ENCODE data around the gene C16orf74.
A peak's percentile ranks its signal among the peaks of the same experiment; 100 is the strongest.

C16orf74 gene

DNA sequence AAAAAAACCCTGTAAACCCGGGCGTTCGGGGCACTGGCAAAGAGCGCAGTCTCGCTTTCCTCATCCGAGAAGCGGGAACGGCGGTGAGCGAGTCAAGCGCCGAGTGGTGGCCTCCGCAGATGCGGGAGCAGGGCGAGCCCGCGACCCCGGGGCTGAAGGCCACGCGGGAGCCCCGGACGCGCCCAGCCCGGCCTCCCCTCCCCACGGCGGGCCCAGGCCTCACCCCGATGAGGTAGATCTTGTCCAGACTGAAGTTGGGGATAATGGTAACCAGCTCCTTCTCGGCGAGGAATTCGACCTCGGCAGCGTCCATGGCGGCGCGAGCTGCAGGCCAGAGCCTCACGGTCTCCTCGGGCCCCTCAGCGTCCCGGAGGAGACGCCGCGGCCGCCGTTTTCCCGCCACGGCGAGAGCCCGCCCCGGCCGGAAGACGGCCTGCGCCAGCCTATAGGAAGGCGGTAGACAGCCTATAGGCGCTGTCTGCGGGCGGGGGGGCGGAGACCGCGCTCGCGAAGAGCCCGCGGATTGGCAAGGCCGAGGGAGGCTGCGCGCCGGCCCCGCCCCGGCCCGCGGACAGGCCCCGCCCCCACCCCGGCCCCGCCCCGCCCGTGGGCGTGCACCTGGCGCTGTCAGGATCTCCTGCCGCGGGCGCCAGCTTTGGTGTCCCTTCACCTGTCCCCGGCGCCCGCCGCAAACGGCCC, 62.2 kb downstream of the C16orf74 start, which contains the start of gene GINS2:
TSS of gene GINS2 (minus strand) at position 369 of the 699 bp plus-strand sequence. CDS start at position 313, 56 bp downstream.
- no peaks in the 10 kb centered on the region for H3K9me3 ChIP-seq (ENCODE audit: insufficient read depth, low read length)
- no peaks in the 10 kb centered on the region for H3K36me3 ChIP-seq (ENCODE audit: low read length)
- no peak for TF ChIP-seq EZH2phosphoT487 (conservative IDR thresholded peaks at IDR 0.05; ENCODE audit: low read length)
- TF ChIP-seq, protein P1, sequence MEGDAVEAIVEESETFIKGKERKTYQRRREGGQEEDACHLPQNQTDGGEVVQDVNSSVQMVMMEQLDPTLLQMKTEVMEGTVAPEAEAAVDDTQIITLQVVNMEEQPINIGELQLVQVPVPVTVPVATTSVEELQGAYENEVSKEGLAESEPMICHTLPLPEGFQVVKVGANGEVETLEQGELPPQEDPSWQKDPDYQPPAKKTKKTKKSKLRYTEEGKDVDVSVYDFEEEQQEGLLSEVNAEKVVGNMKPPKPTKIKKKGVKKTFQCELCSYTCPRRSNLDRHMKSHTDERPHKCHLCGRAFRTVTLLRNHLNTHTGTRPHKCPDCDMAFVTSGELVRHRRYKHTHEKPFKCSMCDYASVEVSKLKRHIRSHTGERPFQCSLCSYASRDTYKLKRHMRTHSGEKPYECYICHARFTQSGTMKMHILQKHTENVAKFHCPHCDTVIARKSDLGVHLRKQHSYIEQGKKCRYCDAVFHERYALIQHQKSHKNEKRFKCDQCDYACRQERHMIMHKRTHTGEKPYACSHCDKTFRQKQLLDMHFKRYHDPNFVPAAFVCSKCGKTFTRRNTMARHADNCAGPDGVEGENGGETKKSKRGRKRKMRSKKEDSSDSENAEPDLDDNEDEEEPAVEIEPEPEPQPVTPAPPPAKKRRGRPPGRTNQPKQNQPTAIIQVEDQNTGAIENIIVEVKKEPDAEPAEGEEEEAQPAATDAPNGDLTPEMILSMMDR (IDR thresholded peaks at IDR 0.05; ENCODE audit: insufficient read depth, low read length, poor library complexity, severe bottlenecking): no peak
- no peaks in the 10 kb centered on the region for H3K27me3 ChIP-seq (ENCODE audit: low read length)
- H3K4me2 ChIP-seq (ENCODE audit: low read depth, low read length, poor library complexity, severe bottlenecking): peak within 1 kb of the TSS; percentile 74
- peak within 1 kb of the TSS; percentile 80 for H2AFZ ChIP-seq (ENCODE audit: low read depth, low read length, severe bottlenecking)
- H3F3A ChIP-seq (ENCODE audit: insufficient read depth): peaks cover 32% of the 10 kb centered on the region
- peak within 1 kb of the TSS; percentile 77 for H3K27ac ChIP-seq (ENCODE audit: low read depth, low read length)
- peaks cover 42% of the 10 kb centered on the region for H3K79me2 ChIP-seq (ENCODE audit: insufficient read depth, low read length)
- peak within 1 kb of the TSS; percentile 73 for H3K4me3 ChIP-seq (ENCODE audit: insufficient read depth, low read length, poor library complexity, severe bottlenecking)
- no peaks in the 10 kb centered on the region for H3K9me2 ChIP-seq (replicated peaks; ENCODE audit: insufficient read depth, low read length)
- H3K9ac ChIP-seq (ENCODE audit: low read length): peak within 1 kb of the TSS; percentile 86
- 0 out of 2 replicates have a peak, but pooled peaks cover 2% of the 10 kb centered on the region for H4K20me1 ChIP-seq (ENCODE audit: low read depth, low read length)

DNA sequence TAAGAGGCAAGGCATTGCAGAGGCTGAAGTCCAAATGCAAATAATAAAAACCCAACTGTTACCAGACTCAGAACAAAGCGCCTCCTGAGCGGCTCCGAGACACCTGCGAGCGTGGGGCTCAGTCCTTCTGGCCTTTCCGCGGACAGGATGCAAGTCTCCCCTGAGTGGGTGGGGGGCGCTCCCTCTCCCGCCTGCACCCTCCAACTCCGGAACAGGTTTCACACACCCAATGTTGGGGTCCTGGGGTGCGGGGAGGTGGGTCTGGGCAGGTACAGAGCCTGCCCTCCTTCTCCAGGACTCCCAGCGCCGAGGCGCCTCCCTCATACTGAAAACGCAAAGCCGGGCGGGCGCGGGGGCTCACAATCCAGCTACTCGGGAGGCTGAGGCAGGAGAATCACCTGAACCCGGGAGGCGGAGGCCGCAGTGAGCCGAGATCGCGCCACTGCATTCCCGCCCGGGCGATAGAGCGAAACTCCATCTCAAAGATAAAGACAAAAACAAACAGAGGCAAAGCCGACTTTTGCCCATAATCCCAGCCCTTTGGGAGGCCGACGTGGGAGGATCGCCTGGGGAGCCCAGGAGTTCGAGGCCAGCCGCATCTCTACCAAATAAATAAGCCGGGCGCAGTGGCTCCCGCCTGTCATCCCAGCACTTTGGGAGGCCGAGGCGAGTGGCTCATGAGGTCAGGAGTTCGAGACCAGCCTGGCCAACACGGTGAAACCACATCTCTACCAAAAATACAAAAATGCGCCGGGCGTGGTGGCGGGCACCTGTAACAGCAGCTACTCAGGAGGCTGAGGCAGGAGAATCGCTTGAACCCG, 63.0 kb downstream of the C16orf74 start:
- TF ChIP-seq EZH2phosphoT487 (conservative IDR thresholded peaks at IDR 0.05; ENCODE audit: low read length): no peak
- TF ChIP-seq, protein P1 (IDR thresholded peaks at IDR 0.05; ENCODE audit: insufficient read depth, low read length, poor library complexity, severe bottlenecking): no peak
- Histone ChIP-seq H3K4me3 (ENCODE audit: insufficient read depth, low read length, poor library complexity, severe bottlenecking) (peak overlapping the region; percentile 73), H2AFZ (ENCODE audit: low read depth, low read length, severe bottlenecking) (peak overlapping the region; percentile 64), H3K36me3 (ENCODE audit: low read length) (no peaks in the 10 kb centered on the region), H3K79me2 (ENCODE audit: insufficient read depth, low read length) (peaks cover 51% of the 10 kb centered on the region), H3K9me3 (ENCODE audit: insufficient read depth, low read length) (no peaks in the 10 kb centered on the region), H3K4me2 (ENCODE audit: low read depth, low read length, poor library complexity, severe bottlenecking) (peak overlapping the region; percentile 60), H3K27ac (ENCODE audit: low read depth, low read length) (peak overlapping the region; percentile 77), H3K9me2 (replicated peaks; ENCODE audit: insufficient read depth, low read length) (no peaks in the 10 kb centered on the region), H3K27me3 (ENCODE audit: low read length) (no peaks in the 10 kb centered on the region), H3F3A (ENCODE audit: insufficient read depth) (peaks cover 32% of the 10 kb centered on the region), H3K9ac (ENCODE audit: low read length) (peak overlapping the region; percentile 86), H4K20me1 (ENCODE audit: low read depth, low read length) (0 out of 2 replicates have a peak, but pooled peaks cover 4% of the 10 kb centered on the region)

DNA sequence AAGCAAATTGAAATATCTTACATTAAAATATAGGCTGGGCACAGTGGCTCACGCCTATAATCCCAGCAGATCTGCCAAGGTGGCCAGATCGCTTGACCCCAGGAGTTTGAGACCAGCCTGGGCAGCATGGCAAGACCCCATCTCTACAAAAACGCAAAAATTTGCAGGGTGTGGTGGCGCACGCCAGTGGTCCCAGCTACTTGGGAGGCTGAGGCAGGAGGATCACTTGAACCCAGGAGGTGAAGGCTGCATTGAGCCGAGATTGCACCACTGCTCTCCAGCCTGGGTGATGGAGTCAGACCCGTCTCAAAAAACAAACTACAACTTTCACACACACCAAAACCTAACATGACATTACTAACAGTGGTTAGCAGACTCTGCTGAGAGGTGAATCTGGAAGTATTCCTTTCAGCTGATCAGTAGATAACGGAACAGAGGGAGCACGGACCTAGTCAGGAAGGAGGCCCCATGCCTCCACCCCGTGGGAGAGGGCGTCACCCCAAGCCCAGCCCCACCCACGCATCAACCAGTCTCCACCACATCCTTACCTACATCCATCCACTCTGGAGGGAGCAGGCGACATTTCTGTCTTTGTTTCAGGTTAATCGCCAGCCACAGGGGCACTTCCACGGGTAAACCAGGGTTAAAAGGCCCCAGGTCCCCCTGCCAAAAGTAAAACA, 63.8 kb downstream of the C16orf74 start:
- Histone ChIP-seq H3K27ac (ENCODE audit: low read depth, low read length) (peak overlapping the region; percentile 77), H3K9ac (ENCODE audit: low read length) (peak overlapping the region; percentile 86), H3F3A (ENCODE audit: insufficient read depth) (peaks cover 32% of the 10 kb centered on the region), H3K27me3 (ENCODE audit: low read length) (no peaks in the 10 kb centered on the region), H3K36me3 (ENCODE audit: low read length) (no peaks in the 10 kb centered on the region), H3K79me2 (ENCODE audit: insufficient read depth, low read length) (peaks cover 52% of the 10 kb centered on the region), H3K9me2 (replicated peaks; ENCODE audit: insufficient read depth, low read length) (no peaks in the 10 kb centered on the region), H3K4me2 (ENCODE audit: low read depth, low read length, poor library complexity, severe bottlenecking) (peak overlapping the region; percentile 60), H2AFZ (ENCODE audit: low read depth, low read length, severe bottlenecking) (no peak overlapping the region), H3K4me3 (ENCODE audit: insufficient read depth, low read length, poor library complexity, severe bottlenecking) (peak overlapping the region; percentile 73), H3K9me3 (ENCODE audit: insufficient read depth, low read length) (no peaks in the 10 kb centered on the region), H4K20me1 (ENCODE audit: low read depth, low read length) (0 out of 2 replicates have a peak, but pooled peaks cover 4% of the 10 kb centered on the region)
- TF ChIP-seq, protein P1 (IDR thresholded peaks at IDR 0.05; ENCODE audit: insufficient read depth, low read length, poor library complexity, severe bottlenecking): no peak
- no peak for TF ChIP-seq EZH2phosphoT487 (conservative IDR thresholded peaks at IDR 0.05; ENCODE audit: low read length)

All from SU-DHL-6 (cell line).